RWPE2 (cell line): ENCODE results near the gene FBLN5.

Source experiments
- ATAC-seq: fragments of 200-7000 bp; cut with Tn5 transposase; 3 replicates; pipeline ENCODE4 v1.9.1; 2021; ENCODE audit warnings: low read depth
- DNase-seq: peaks from one replicate; pipeline ENCODE4 v3.0.0-alpha.2; 2020; ENCODE audit warnings: low spot score
- H3K27ac ChIP-seq: fragments of 450-650 bp; 2 replicates; pipeline ENCODE4 v1.5.1; 2017; ENCODE audit warnings: mild to moderate bottlenecking; ENCODE audit not compliant: poor library complexity, severe bottlenecking
- H3K27me3 ChIP-seq: fragments of 250-450 bp; sonication (Bioruptor Pico); 2 replicates; pipeline ENCODE4 v1.5.1; 2021; ENCODE audit warnings: mild to moderate bottlenecking, moderate library complexity; ENCODE audit not compliant: insufficient read depth, poor library complexity, severe bottlenecking
- H3K36me3 ChIP-seq: fragments of 250-450 bp; sonication (Bioruptor Pico); 2 replicates; pipeline ENCODE4 v1.5.1; 2020; ENCODE audit warnings: low read depth, mild to moderate bottlenecking, moderate library complexity
- H3K4me1 ChIP-seq: fragments of 250-450 bp; sonication (Bioruptor Pico); 2 replicates; pipeline ENCODE4 v1.5.1; 2021; ENCODE audit warnings: mild to moderate bottlenecking, moderate library complexity; ENCODE audit not compliant: insufficient read depth, poor library complexity, severe bottlenecking
- H3K4me3 ChIP-seq: fragments of 250-450 bp; sonication (Bioruptor Pico); 2 replicates; pipeline ENCODE4 v1.5.1; 2021; ENCODE audit warnings: mild to moderate bottlenecking, moderate library complexity; ENCODE audit not compliant: severe bottlenecking
- H3K9me3 ChIP-seq: fragments of 250-450 bp; sonication (Bioruptor Pico); 2 replicates; pipeline ENCODE4 v1.5.1; 2021; ENCODE audit warnings: mild to moderate bottlenecking, moderate library complexity; ENCODE audit not compliant: severe bottlenecking
- TF ChIP-seq, protein P1 (sequence below): fragments of 450-650 bp; IDR thresholded peaks from one replicate; pipeline ENCODE4 v1.5.1; 2017; ENCODE audit warnings: mild to moderate bottlenecking, moderate library complexity; ENCODE audit not compliant: poor library complexity, severe bottlenecking

The FBLN5 gene

DNA sequence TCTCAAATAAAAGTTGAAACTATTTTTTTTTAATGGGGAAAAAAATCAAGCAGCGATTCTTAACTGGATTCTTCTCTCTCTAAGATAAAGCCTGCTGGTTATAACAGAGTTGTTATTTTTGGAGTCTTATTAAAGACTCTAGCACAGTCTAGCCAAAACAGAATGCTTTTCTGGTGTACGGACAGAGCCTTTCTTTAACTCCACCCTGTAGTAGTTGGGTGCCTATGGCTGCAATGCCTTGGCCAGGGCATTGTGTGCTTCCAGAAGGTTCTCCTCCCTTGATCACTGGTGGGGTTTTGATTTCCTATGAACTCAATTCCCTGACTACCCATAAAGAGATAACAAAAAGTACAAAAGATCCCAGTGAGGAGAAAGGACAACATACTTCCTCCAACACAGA, 44.4 kb downstream of the FBLN5 start:
- Histone ChIP-seq H3K4me1 (no peaks in the 10 kb centered on the region), H3K4me3 (no peak overlapping the region), H3K27ac (no peak overlapping the region), H3K27me3 (no peaks in the 10 kb centered on the region), H3K9me3 (no peaks in the 10 kb centered on the region), H3K36me3 (no peaks in the 10 kb centered on the region)
- ATAC-seq (no peak), DNase-seq (no peak)
- TF ChIP-seq, protein P1, sequence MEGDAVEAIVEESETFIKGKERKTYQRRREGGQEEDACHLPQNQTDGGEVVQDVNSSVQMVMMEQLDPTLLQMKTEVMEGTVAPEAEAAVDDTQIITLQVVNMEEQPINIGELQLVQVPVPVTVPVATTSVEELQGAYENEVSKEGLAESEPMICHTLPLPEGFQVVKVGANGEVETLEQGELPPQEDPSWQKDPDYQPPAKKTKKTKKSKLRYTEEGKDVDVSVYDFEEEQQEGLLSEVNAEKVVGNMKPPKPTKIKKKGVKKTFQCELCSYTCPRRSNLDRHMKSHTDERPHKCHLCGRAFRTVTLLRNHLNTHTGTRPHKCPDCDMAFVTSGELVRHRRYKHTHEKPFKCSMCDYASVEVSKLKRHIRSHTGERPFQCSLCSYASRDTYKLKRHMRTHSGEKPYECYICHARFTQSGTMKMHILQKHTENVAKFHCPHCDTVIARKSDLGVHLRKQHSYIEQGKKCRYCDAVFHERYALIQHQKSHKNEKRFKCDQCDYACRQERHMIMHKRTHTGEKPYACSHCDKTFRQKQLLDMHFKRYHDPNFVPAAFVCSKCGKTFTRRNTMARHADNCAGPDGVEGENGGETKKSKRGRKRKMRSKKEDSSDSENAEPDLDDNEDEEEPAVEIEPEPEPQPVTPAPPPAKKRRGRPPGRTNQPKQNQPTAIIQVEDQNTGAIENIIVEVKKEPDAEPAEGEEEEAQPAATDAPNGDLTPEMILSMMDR = no peak

DNA sequence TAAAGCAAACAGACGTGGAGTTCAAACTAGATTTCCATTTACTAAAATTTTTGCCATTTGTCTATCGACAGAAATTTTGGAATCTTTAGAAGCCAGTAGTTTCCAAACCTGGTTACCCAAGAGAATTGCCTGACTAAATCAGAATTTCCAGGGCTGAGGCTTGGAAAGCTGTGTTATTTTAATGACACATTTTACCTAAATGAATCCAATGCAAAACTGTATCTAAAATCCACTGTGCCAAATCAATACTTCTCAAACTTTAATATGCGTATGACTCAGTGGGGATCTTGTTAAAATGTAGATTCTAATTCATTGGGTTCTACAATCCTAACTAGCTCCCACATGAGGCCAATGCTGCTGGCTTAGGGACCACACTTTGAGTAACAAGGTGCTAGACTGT, 45.2 kb downstream of the FBLN5 start:
- no peak for DNase-seq
- Histone ChIP-seq H3K4me1 (no peaks in the 10 kb centered on the region), H3K9me3 (no peaks in the 10 kb centered on the region), H3K27me3 (no peaks in the 10 kb centered on the region), H3K4me3 (no peak overlapping the region), H3K36me3 (no peaks in the 10 kb centered on the region), H3K27ac (no peak overlapping the region)
- ATAC-seq = no peak
- TF ChIP-seq, protein P1 = no peak

DNA sequence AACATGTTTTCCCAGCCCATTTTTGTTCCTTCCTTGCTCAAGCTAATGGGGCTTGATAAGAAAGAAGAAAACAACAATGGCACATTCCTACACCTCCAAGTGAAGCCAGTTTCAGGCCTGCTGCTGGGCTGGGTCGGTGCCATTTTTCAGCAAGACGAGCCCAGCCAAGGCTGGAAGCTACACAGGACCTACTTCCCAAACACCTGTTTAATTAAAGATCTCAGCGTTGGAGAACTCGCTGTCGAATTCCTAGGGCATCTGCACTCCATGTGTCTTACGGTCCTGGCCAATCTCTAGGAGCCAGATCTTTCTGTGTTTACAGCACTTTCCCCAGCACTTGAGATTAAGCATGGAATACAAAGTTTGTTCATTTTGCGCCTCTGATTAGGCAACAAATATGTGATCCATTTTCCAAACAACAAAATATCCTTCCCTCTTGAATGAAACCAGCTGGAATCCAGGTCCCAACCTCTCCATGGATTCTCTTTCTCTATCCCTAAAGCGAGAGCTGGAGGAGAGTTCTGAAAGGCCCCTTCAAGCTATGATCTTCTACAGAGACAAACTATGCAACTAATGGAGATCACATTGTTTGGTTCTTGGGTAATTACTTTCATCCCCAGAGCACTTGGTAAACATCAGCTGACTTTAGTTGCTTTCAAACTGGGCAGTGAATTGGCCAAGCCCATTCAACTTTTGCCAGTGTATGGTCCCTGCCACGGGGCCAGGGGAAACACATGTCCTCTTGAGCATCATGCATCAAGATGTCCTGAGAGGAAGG, 45.9 kb downstream of the FBLN5 start:
- no peaks in the 10 kb centered on the region for H3K4me1 ChIP-seq
- DNase-seq = no peak

DNA sequence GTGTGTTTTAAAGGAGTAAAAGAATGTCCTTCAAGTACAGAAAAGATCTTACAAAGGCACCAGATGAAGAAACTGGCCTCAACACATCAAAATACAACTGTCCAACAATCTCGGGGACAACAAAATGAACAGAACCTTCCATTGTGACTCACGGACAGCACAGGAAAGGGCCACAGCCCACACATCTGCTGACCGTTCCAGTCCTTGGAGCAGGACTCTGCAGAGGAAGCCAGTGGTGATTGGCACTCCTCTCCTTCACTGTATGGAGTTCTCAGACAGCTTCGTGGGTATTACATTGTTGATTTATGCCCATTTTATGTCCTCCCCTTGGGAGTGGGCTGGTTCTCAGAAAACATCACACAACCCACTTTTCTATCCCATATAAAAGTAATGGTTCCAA, 47.7 kb downstream of the FBLN5 start:
- H3K27ac ChIP-seq = no peak overlapping the region
- H3K36me3 ChIP-seq = no peaks in the 10 kb centered on the region
- ATAC-seq (no peak), DNase-seq (no peak)
- no peaks in the 10 kb centered on the region for H3K27me3 ChIP-seq
- no peak overlapping the region for H3K4me3 ChIP-seq
- no peaks in the 10 kb centered on the region for H3K9me3 ChIP-seq
- TF ChIP-seq, protein P1 = no peak
- H3K4me1 ChIP-seq = no peaks in the 10 kb centered on the region

More for the DNA sequence above, 45.9 kb downstream of the FBLN5 start:
- no peaks in the 10 kb centered on the region for H3K27me3 ChIP-seq
- no peak for ATAC-seq
- no peaks in the 10 kb centered on the region for H3K36me3 ChIP-seq
- TF ChIP-seq, protein P1 = no peak
- H3K9me3 ChIP-seq = no peaks in the 10 kb centered on the region
- H3K4me3 ChIP-seq = no peak overlapping the region
- H3K27ac ChIP-seq = no peak overlapping the region

- TF ChIP-seq, protein P1 = peak; percentile 53
- H3K4me3 ChIP-seq = no peak overlapping the region
- ATAC-seq = peak; percentile 82
- H3K27me3 ChIP-seq = no peaks in the 10 kb centered on the region
- no peaks in the 10 kb centered on the region for H3K4me1 ChIP-seq
- no peak for DNase-seq
- H3K27ac ChIP-seq = no peak overlapping the region
- H3K9me3 ChIP-seq = no peaks in the 10 kb centered on the region
- no peaks in the 10 kb centered on the region for H3K36me3 ChIP-seq
These were observed 48.3 kb downstream of the FBLN5 start for GRCh38 chr14:91899213-91899612.
